BLaER1 (cell line): ENCODE results near the gene MGAT1.
A peak's percentile ranks its signal among the peaks of the same experiment; 100 is the strongest.

ENCODE experiments used
- H3K27ac ChIP-seq: shearing (Covaris generic); formaldehyde crosslinking; 2 replicates; pipeline ENCODE4 v1.8.1; 2022
- H3K27me3 ChIP-seq: shearing (Covaris generic); formaldehyde crosslinking; 2 replicates; pipeline ENCODE4 v1.8.1; 2022
- H3K36me3 ChIP-seq: shearing (Covaris generic); formaldehyde crosslinking; 2 replicates; pipeline ENCODE4 v1.8.1; 2022
- H3K4me1 ChIP-seq: shearing (Covaris generic); formaldehyde crosslinking; 2 replicates; pipeline ENCODE4 v1.8.1; 2022
- H3K4me2 ChIP-seq: shearing (Covaris generic); formaldehyde crosslinking; 2 replicates; pipeline ENCODE4 v1.8.1; 2022
- H3K4me3 ChIP-seq: shearing (Covaris generic); formaldehyde crosslinking; 2 replicates; pipeline ENCODE4 v1.8.1; 2022
- H3K9ac ChIP-seq: shearing (Covaris generic); formaldehyde crosslinking; 2 replicates; pipeline ENCODE4 v1.8.1; 2022
- H3K9me3 ChIP-seq: shearing (Covaris generic); formaldehyde crosslinking; 2 replicates; pipeline ENCODE4 v1.8.1; 2022
- H4K20me1 ChIP-seq: shearing (Covaris generic); formaldehyde crosslinking; 2 replicates; pipeline ENCODE4 v1.8.1; 2022
- Cebpa-rat ChIP-seq: shearing (Covaris generic); IDR thresholded peaks from 2 replicates; pipeline ENCODE4 v1.8.1; 2022

The MGAT1 gene

GRCh38 chr5:180802325-180803180 lies at the start of gene MGAT1:
MGAT1 (minus strand) TSS chr5:180802806; CDS start chr5:180792971, 9,835 bp downstream.
- Histone ChIP-seq H3K9ac (peak within 1 kb of the TSS; percentile 99), H3K4me1 (peaks cover 86% of the 10 kb centered on the region), H3K9me3 (no peaks in the 10 kb centered on the region), H3K4me2 (peak within 1 kb of the TSS; percentile 94), H4K20me1 (peaks cover 65% of the 10 kb centered on the region), H3K36me3 (peaks cover 31% of the 10 kb centered on the region), H3K27ac (peak within 1 kb of the TSS; percentile 99), H3K4me3 (peak within 1 kb of the TSS; percentile 97), H3K27me3 (no peaks in the 10 kb centered on the region)
- TF ChIP-seq Cebpa-rat, result peak; percentile 84

- Histone ChIP-seq H3K36me3 (peaks cover 85% of the 10 kb centered on the region), H4K20me1 (0 out of 2 replicates have a peak, but pooled peaks cover 4% of the 10 kb centered on the region), H3K27ac (no peak overlapping the region), H3K4me3 (peak overlapping the region; percentile 44), H3K4me2 (no peak overlapping the region), H3K9ac (no peak overlapping the region), H3K4me1 (no peaks in the 10 kb centered on the region), H3K9me3 (peaks cover 51% of the 10 kb centered on the region), H3K27me3 (no peaks in the 10 kb centered on the region)
- TF ChIP-seq Cebpa-rat, result no peak
These were observed 48.0 kb upstream of the MGAT1 start for GRCh38 chr5:180850434-180851078.

GRCh38 chr5:180849827-180850226 lies 47.2 kb upstream of the MGAT1 start:
- Histone ChIP-seq H3K9me3 (peaks cover 51% of the 10 kb centered on the region), H3K27me3 (no peaks in the 10 kb centered on the region), H3K36me3 (peaks cover 81% of the 10 kb centered on the region), H3K27ac (no peak overlapping the region), H3K4me2 (no peak overlapping the region), H3K9ac (no peak overlapping the region), H3K4me3 (peak overlapping the region; percentile 44), H4K20me1 (0 out of 2 replicates have a peak, but pooled peaks cover 4% of the 10 kb centered on the region), H3K4me1 (no peaks in the 10 kb centered on the region)
- no peak for TF ChIP-seq Cebpa-rat

GRCh38 chr5:180848878-180849277 lies 46.3 kb upstream of the MGAT1 start:
- H3K36me3 ChIP-seq, result peaks cover 72% of the 10 kb centered on the region
- peaks cover 51% of the 10 kb centered on the region for H3K9me3 ChIP-seq
- H3K27me3 ChIP-seq, result no peaks in the 10 kb centered on the region
- TF ChIP-seq Cebpa-rat, result no peak
- no peak overlapping the region for H3K27ac ChIP-seq
- H3K4me2 ChIP-seq, result no peak overlapping the region
- no peaks in the 10 kb centered on the region for H3K4me1 ChIP-seq
- H3K9ac ChIP-seq, result no peak overlapping the region
- no peak overlapping the region for H3K4me3 ChIP-seq
- 0 out of 2 replicates have a peak, but pooled peaks cover under 1% of the 10 kb centered on the region for H4K20me1 ChIP-seq

- H3K27me3 ChIP-seq, result no peaks in the 10 kb centered on the region
- no peak overlapping the region for H3K4me2 ChIP-seq
- H3K36me3 ChIP-seq, result peaks cover 71% of the 10 kb centered on the region
- peak; percentile 42; the same call in 1 of the 2 replicates for TF ChIP-seq Cebpa-rat
- no peak overlapping the region for H3K27ac ChIP-seq
- no peak overlapping the region for H3K9ac ChIP-seq
- no peak overlapping the region for H3K4me3 ChIP-seq
- peaks cover 51% of the 10 kb centered on the region for H3K9me3 ChIP-seq
- H3K4me1 ChIP-seq, result no peaks in the 10 kb centered on the region
- no peaks in the 10 kb centered on the region for H4K20me1 ChIP-seq
These were observed 45.7 kb upstream of the MGAT1 start for GRCh38 chr5:180848265-180848664.

GRCh38 chr5:180847026-180847425 lies 44.4 kb upstream of the MGAT1 start:
- H3K4me2 ChIP-seq, result no peak overlapping the region
- no peak for TF ChIP-seq Cebpa-rat
- H3K27ac ChIP-seq, result no peak overlapping the region
- no peaks in the 10 kb centered on the region for H3K27me3 ChIP-seq
- peaks cover 67% of the 10 kb centered on the region for H3K36me3 ChIP-seq
- peaks cover 48% of the 10 kb centered on the region for H3K9me3 ChIP-seq
- no peak overlapping the region for H3K9ac ChIP-seq
- H3K4me1 ChIP-seq, result no peaks in the 10 kb centered on the region
- no peak overlapping the region for H3K4me3 ChIP-seq
- H4K20me1 ChIP-seq, result no peaks in the 10 kb centered on the region

GRCh38 chr5:180844858-180845257 lies 42.3 kb upstream of the MGAT1 start:
- no peak overlapping the region for H3K4me2 ChIP-seq
- TF ChIP-seq Cebpa-rat, result no peak
- H3K9ac ChIP-seq, result no peak overlapping the region
- H3K36me3 ChIP-seq, result peaks cover 46% of the 10 kb centered on the region
- no peak overlapping the region for H3K4me3 ChIP-seq
- H3K4me1 ChIP-seq, result no peaks in the 10 kb centered on the region
- H3K9me3 ChIP-seq, result peaks cover 31% of the 10 kb centered on the region
- H3K27ac ChIP-seq, result no peak overlapping the region
- H3K27me3 ChIP-seq, result no peaks in the 10 kb centered on the region
- no peaks in the 10 kb centered on the region for H4K20me1 ChIP-seq

- H4K20me1 ChIP-seq, result no peaks in the 10 kb centered on the region
- no peak overlapping the region for H3K4me2 ChIP-seq
- peaks cover 27% of the 10 kb centered on the region for H3K9me3 ChIP-seq
- H3K9ac ChIP-seq, result no peak overlapping the region
- peaks cover 41% of the 10 kb centered on the region for H3K36me3 ChIP-seq
- H3K4me3 ChIP-seq, result no peak overlapping the region
- TF ChIP-seq Cebpa-rat, result no peak
- no peaks in the 10 kb centered on the region for H3K27me3 ChIP-seq
- H3K4me1 ChIP-seq, result no peaks in the 10 kb centered on the region
- no peak overlapping the region for H3K27ac ChIP-seq
These were observed 41.8 kb upstream of the MGAT1 start for GRCh38 chr5:180844432-180844831.

GRCh38 chr5:180839935-180840334 lies 37.3 kb upstream of the MGAT1 start:
- no peak for TF ChIP-seq Cebpa-rat
- H4K20me1 ChIP-seq, result no peaks in the 10 kb centered on the region
- H3K27me3 ChIP-seq, result no peaks in the 10 kb centered on the region
- no peak overlapping the region for H3K4me3 ChIP-seq
- H3K36me3 ChIP-seq, result peaks cover 34% of the 10 kb centered on the region
- H3K4me1 ChIP-seq, result no peaks in the 10 kb centered on the region
- H3K4me2 ChIP-seq, result no peak overlapping the region
- H3K27ac ChIP-seq, result no peak overlapping the region
- peaks cover 8% of the 10 kb centered on the region for H3K9me3 ChIP-seq
- no peak overlapping the region for H3K9ac ChIP-seq

GRCh38 chr5:180839227-180839626 lies 36.6 kb upstream of the MGAT1 start:
- Histone ChIP-seq H3K4me2 (no peak overlapping the region), H3K9me3 (peaks cover 8% of the 10 kb centered on the region), H3K9ac (no peak overlapping the region), H3K36me3 (peaks cover 41% of the 10 kb centered on the region), H4K20me1 (no peaks in the 10 kb centered on the region), H3K4me3 (no peak overlapping the region), H3K4me1 (no peaks in the 10 kb centered on the region), H3K27ac (no peak overlapping the region), H3K27me3 (no peaks in the 10 kb centered on the region)
- TF ChIP-seq Cebpa-rat, result no peak
